Measurements from ENCODE around the gene MAD1L1.

- TF ChIP-seq RARB (CRISPR knock-in tag; IDR thresholded peaks at IDR 0.05) (no peak), CSDC2 (CRISPR knock-in tag; IDR thresholded peaks at IDR 0.05) (no peak), ZNF70 (CRISPR knock-in tag; IDR thresholded peaks at IDR 0.05) (no peak), ZNF565 (CRISPR knock-in tag; conservative IDR thresholded peaks at IDR 0.05; ENCODE audit: low read depth) (no peak), PATZ1 (CRISPR knock-in tag; IDR thresholded peaks at IDR 0.05; ENCODE audit: borderline replicate concordance) (no peak), CREB5 (CRISPR knock-in tag; IDR thresholded peaks at IDR 0.05; ENCODE audit: low read depth) (no peak), ZFP30 (CRISPR knock-in tag; IDR thresholded peaks at IDR 0.05) (no peak), POU6F1 (CRISPR knock-in tag; IDR thresholded peaks at IDR 0.05; ENCODE audit: borderline replicate concordance, low read depth) (no peak), BACH2 (CRISPR knock-in tag; IDR thresholded peaks at IDR 0.05; ENCODE audit: borderline replicate concordance) (no peak), GLIS3 (CRISPR knock-in tag; IDR thresholded peaks at IDR 0.05) (no peak), ZC3H10 (CRISPR knock-in tag; IDR thresholded peaks at IDR 0.05) (no peak)
These were observed 126.8 kb downstream of the MAD1L1 start for GRCh38 chr7:2105917-2106316.

Data from SK-N-SH treated with all-trans-retinoic acid at 6 μM for 48 hours (cell line).